NK-92 (cell line): Measurements from ENCODE around the gene THSD7B.

Experiments
- DNase-seq: peaks from one replicate; lab custom pipeline; 2025; ENCODE audit not compliant: unreplicated experiment; lab: John Stamatoyannopoulos, UW

The THSD7B gene

GRCh38 chr2:137345994-137346393 lies 580.6 kb downstream of the THSD7B start:
- DNase-seq, result no peak

- DNase-seq, result no peak
Observed at GRCh38 chr2:137348301-137348700, 583.0 kb downstream of the THSD7B start.

GRCh38 chr2:137357634-137358033 lies 592.3 kb downstream of the THSD7B start:
- no peak for DNase-seq

GRCh38 chr2:137367361-137367760 lies 602.0 kb downstream of the THSD7B start:
- no peak for DNase-seq

- no peak for DNase-seq
Observed at GRCh38 chr2:137369106-137369505, 603.8 kb downstream of the THSD7B start.

- no peak for DNase-seq
Observed at GRCh38 chr2:137379186-137379585, 613.8 kb downstream of the THSD7B start.

GRCh38 chr2:137380610-137381009 lies 615.3 kb downstream of the THSD7B start:
- no peak for DNase-seq

- DNase-seq, result no peak
Observed at GRCh38 chr2:137381731-137382130, 616.4 kb downstream of the THSD7B start.

GRCh38 chr2:137383391-137383790 lies 618.0 kb downstream of the THSD7B start:
- no peak for DNase-seq

- DNase-seq, result no peak
Observed at GRCh38 chr2:137387044-137387443, 621.7 kb downstream of the THSD7B start.

- DNase-seq, result no peak
Observed at GRCh38 chr2:137405496-137405895, 640.2 kb downstream of the THSD7B start.

- DNase-seq, result no peak
Observed at GRCh38 chr2:137411585-137411984, 646.2 kb downstream of the THSD7B start.

GRCh38 chr2:137420744-137421143 lies 655.4 kb downstream of the THSD7B start:
- no peak for DNase-seq

- DNase-seq, result no peak
Observed at GRCh38 chr2:137435162-137435561, 669.8 kb downstream of the THSD7B start.

- no peak for DNase-seq
Observed at GRCh38 chr2:137437386-137437785, 672.0 kb downstream of the THSD7B start.

- DNase-seq, result no peak
Observed at GRCh38 chr2:137444970-137445369, 679.6 kb downstream of the THSD7B start.

- no peak for DNase-seq
Observed at GRCh38 chr2:137449454-137449853, 684.1 kb downstream of the THSD7B start.

GRCh38 chr2:137454886-137455285 lies 689.5 kb downstream of the THSD7B start:
- DNase-seq, result no peak

- no peak for DNase-seq
Observed at GRCh38 chr2:137467246-137467862, 702.0 kb downstream of the THSD7B start.

- no peak for DNase-seq
Observed at GRCh38 chr2:137493261-137493660, 727.9 kb downstream of the THSD7B start.

- no peak for DNase-seq
Observed at GRCh38 chr2:137500599-137500998, 735.3 kb downstream of the THSD7B start.

GRCh38 chr2:137507237-137507636 lies 741.9 kb downstream of the THSD7B start:
- no peak for DNase-seq

- no peak for DNase-seq
Observed at GRCh38 chr2:137508739-137509384, 743.5 kb downstream of the THSD7B start.
